ENCODE results near the gene ADAMTSL5.

ADAMTSL5 gene

GRCh38 chr19:1457031-1457739 is 55.6 kb downstream of the ADAMTSL5 start:
- Histone ChIP-seq H3K27me3 (ENCODE audit: insufficient read depth, low read length) (no peaks in the 10 kb centered on the region; the same call in 1 of the 2 replicates), H3K9me2 (ENCODE audit: low read depth, low read length) (no peaks in the 10 kb centered on the region), H3K79me2 (ENCODE audit: insufficient read depth, low read length) (no peaks in the 10 kb centered on the region), H3K9me3 (ENCODE audit: low read length) (no peaks in the 10 kb centered on the region), H3K4me2 (ENCODE audit: low read length) (no peak overlapping the region), H3K9ac (ENCODE audit: low read length) (no peak overlapping the region), H4K20me1 (ENCODE audit: insufficient read depth, low read length) (no peaks in the 10 kb centered on the region), H3K36me3 (ENCODE audit: insufficient read depth, low read length) (no peaks in the 10 kb centered on the region), H3K27ac (ENCODE audit: low read depth, low read length, poor library complexity, severe bottlenecking) (no peak overlapping the region), H2AFZ (ENCODE audit: low read length) (no peak overlapping the region), H3K4me3 (ENCODE audit: low read depth, low read length, poor library complexity, severe bottlenecking) (no peak overlapping the region), H3F3A (ENCODE audit: insufficient read depth, low read length) (no peaks in the 10 kb centered on the region), H3K4me1 (ENCODE audit: insufficient read depth, low read length, severe bottlenecking) (peaks cover 3% of the 10 kb centered on the region)
- TF ChIP-seq EZH2 (IDR thresholded peaks at IDR 0.05; ENCODE audit: borderline replicate concordance, low read length) (no peak), CTCF (IDR thresholded peaks at IDR 0.05; ENCODE audit: low read length) (no peak)

GRCh38 chr19:1456121-1456900 is 56.5 kb downstream of the ADAMTSL5 start:
- no peak overlapping the region for H3K4me3 ChIP-seq (ENCODE audit: low read depth, low read length, poor library complexity, severe bottlenecking)
- H3K4me1 ChIP-seq (ENCODE audit: insufficient read depth, low read length, severe bottlenecking): peaks cover 3% of the 10 kb centered on the region
- no peaks in the 10 kb centered on the region for H3F3A ChIP-seq (ENCODE audit: insufficient read depth, low read length)
- H3K79me2 ChIP-seq (ENCODE audit: insufficient read depth, low read length): no peaks in the 10 kb centered on the region
- H3K9ac ChIP-seq (ENCODE audit: low read length): no peak overlapping the region
- H2AFZ ChIP-seq (ENCODE audit: low read length): no peak overlapping the region
- H3K36me3 ChIP-seq (ENCODE audit: insufficient read depth, low read length): no peaks in the 10 kb centered on the region
- H4K20me1 ChIP-seq (ENCODE audit: insufficient read depth, low read length): no peaks in the 10 kb centered on the region
- H3K27ac ChIP-seq (ENCODE audit: low read depth, low read length, poor library complexity, severe bottlenecking): no peak overlapping the region
- TF ChIP-seq CTCF (IDR thresholded peaks at IDR 0.05; ENCODE audit: low read length) (no peak), EZH2 (IDR thresholded peaks at IDR 0.05; ENCODE audit: borderline replicate concordance, low read length) (no peak)
- no peak overlapping the region for H3K4me2 ChIP-seq (ENCODE audit: low read length)
- H3K27me3 ChIP-seq (ENCODE audit: insufficient read depth, low read length): no peaks in the 10 kb centered on the region; the same call in 1 of the 2 replicates
- H3K9me3 ChIP-seq (ENCODE audit: low read length): no peaks in the 10 kb centered on the region
- no peaks in the 10 kb centered on the region for H3K9me2 ChIP-seq (ENCODE audit: low read depth, low read length)

GRCh38 chr19:1455336-1456120 is 57.3 kb downstream of the ADAMTSL5 start:
- TF ChIP-seq CTCF (IDR thresholded peaks at IDR 0.05; ENCODE audit: low read length) (no peak), EZH2 (IDR thresholded peaks at IDR 0.05; ENCODE audit: borderline replicate concordance, low read length) (no peak)
- no peak overlapping the region for H2AFZ ChIP-seq (ENCODE audit: low read length)
- peaks cover 3% of the 10 kb centered on the region for H3K4me1 ChIP-seq (ENCODE audit: insufficient read depth, low read length, severe bottlenecking)
- no peaks in the 10 kb centered on the region for H4K20me1 ChIP-seq (ENCODE audit: insufficient read depth, low read length)
- no peak overlapping the region for H3K27ac ChIP-seq (ENCODE audit: low read depth, low read length, poor library complexity, severe bottlenecking)
- no peaks in the 10 kb centered on the region; the same call in 1 of the 2 replicates for H3K27me3 ChIP-seq (ENCODE audit: insufficient read depth, low read length)
- H3K4me3 ChIP-seq (ENCODE audit: low read depth, low read length, poor library complexity, severe bottlenecking): no peak overlapping the region
- H3K9me3 ChIP-seq (ENCODE audit: low read length): no peaks in the 10 kb centered on the region
- no peak overlapping the region for H3K9ac ChIP-seq (ENCODE audit: low read length)
- H3F3A ChIP-seq (ENCODE audit: insufficient read depth, low read length): no peaks in the 10 kb centered on the region
- H3K9me2 ChIP-seq (ENCODE audit: low read depth, low read length): no peaks in the 10 kb centered on the region
- peak overlapping the region; percentile 15; the same call in 1 of the 2 replicates for H3K4me2 ChIP-seq (ENCODE audit: low read length)
- no peaks in the 10 kb centered on the region for H3K36me3 ChIP-seq (ENCODE audit: insufficient read depth, low read length)
- no peaks in the 10 kb centered on the region for H3K79me2 ChIP-seq (ENCODE audit: insufficient read depth, low read length)

Data from OCI-LY1 (cell line).